Subcutaneous adipose tissue (tissue), 4 donors: ENCODE results near the gene STK4. TPM values are rescaled to one million over a fixed set of nuclear protein-coding genes. Genes with fewer than 3 reads are reported as not detected.

Experiments used
- CTCF ChIP-seq: fragments of 450-650 bp; IDR thresholded peaks from one replicate; pipeline ENCODE4 v1.5.1; 2016; ENCODE audit warnings: low read depth, mild to moderate bottlenecking, control low read depth, antibody characterized with exemption, moderate library complexity
- total RNA-seq, 4 donors: library from RNA; depleted of rRNA; stranded (reverse); fragments of >200 nt; gene quantifications; one replicate each; pipeline ENCODE4 v1.1.0, GENCODE V29; 2016

The STK4 gene
- total RNA-seq, 4 donors from 2014 or later = 25.2 to 71.4 (median 40.1) TPM

GRCh38 chr20:44928595-44928994, 37.7 kb upstream of the STK4 start:
- no peak for TF ChIP-seq CTCF

DNA sequence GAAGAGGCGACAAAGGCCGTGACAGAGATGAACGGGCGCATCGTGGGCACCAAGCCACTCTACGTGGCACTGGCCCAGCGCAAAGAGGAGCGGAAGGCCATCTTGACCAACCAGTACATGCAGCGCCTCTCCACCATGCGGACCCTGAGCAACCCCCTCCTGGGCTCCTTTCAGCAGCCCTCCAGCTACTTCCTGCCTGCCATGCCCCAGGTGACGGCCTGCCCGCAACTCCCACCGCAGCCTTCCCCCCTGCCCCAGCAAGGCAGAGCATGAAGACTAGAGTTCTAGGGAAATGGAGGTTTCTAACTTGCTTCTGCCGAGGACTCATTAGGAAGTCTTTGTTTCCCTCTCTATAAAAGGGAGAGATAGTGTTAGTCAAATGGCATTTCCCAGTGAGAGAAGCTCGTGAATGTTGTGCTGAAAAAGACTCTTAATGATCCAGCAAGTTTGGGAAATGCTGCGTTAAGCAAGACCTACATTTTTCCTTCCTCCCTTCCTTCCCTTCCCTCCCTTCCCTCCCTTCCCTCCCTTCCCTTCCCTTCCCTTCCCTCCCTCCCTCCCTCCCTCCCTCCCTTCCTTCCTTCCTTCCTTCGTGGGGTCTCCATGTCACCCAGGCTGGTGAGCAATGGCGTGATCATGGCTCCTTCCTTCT, 35.7 kb upstream of the STK4 start:
- no peak for TF ChIP-seq CTCF

GRCh38 chr20:44931911-44932310, 34.4 kb upstream of the STK4 start:
- TF ChIP-seq CTCF = no peak

- TF ChIP-seq CTCF = no peak
These were observed 33.4 kb upstream of the STK4 start for GRCh38 chr20:44932916-44933315.

GRCh38 chr20:44936510-44936909, 29.8 kb upstream of the STK4 start:
- no peak for TF ChIP-seq CTCF

DNA sequence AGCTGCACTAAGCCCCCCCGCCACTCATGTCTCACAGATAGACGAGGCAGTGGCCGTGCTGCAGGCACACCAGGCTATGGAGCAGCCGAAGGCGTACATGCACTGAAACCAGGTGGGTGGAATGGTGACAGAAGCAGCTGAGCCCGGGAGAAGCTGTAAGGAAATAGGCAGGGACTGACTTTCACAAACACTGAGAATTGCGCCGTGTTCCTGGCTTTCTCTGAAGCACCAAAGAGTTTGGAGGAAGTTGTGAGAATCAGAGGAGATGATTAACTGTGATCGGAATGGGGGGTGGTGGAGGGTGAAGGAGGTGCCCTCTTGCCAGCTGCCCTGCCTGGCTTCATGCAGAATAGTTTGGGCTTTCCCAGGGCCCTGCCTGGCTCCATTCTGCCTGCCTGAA, 27.7 kb upstream of the STK4 start:
- no peak for TF ChIP-seq CTCF

DNA sequence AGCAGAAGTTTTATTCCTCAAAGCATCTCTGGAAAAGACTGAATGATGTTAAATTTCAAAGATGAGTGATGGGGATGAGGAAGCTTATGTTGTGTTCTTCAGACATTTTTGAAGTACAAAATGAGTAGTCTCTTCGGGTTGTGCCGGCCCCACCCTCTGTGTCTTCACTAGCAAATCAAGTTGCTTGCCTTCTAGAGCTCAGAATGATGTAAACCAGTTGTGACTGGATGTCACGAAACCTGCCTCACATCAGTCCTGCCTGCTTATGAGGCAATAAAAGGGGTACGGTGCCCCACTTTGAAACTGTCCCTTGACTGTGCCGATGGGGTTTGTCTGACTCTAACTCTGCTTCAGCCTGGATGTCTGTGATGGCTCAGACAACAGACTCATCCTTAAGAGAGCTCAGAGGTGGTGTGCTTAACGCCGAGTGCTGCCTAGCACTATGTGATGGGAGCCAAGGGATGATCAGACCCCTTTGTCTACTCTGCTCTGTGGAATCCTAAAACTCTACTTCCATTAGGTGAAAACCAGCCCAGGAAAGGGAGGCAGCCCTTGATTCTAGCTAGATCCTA, 25.1 kb upstream of the STK4 start:
- TF ChIP-seq CTCF = no peak
